H9 (cell line): ENCODE measurements around the gene FPR1. TPM values are rescaled to one million over a fixed set of nuclear protein-coding genes. Genes with fewer than 3 reads are reported as not detected.

Source experiments
- DNase-seq: peaks from one replicate; pipeline ENCODE4 v3.0.0-alpha.2; 2017
- H2AFZ ChIP-seq: one replicate; pipeline ENCODE4 v1.6.1; 2013; ENCODE audit warnings: mild to moderate bottlenecking, low read length, control low read depth, moderate library complexity
- H2AK5ac ChIP-seq: 2 replicates; pipeline ENCODE4 v1.6.1; 2013; ENCODE audit warnings: low read length, control low read depth, mixed read lengths; ENCODE audit not compliant: insufficient read length
- H2BK120ac ChIP-seq: one replicate; pipeline ENCODE4 v1.6.1; 2013; ENCODE audit warnings: low read depth, mild to moderate bottlenecking, low read length, control low read depth, inconsistent platforms; ENCODE audit not compliant: poor library complexity, severe bottlenecking
- H2BK12ac ChIP-seq: 2 replicates; pipeline ENCODE4 v1.6.1; 2013; ENCODE audit warnings: low read length, control low read depth, mixed read lengths, low read depth; ENCODE audit not compliant: insufficient read length
- H2BK15ac ChIP-seq: 2 replicates; pipeline ENCODE4 v1.6.1; 2013; ENCODE audit warnings: low read depth, low read length, control low read depth
- H2BK20ac ChIP-seq: one replicate; pipeline ENCODE4 v1.6.1; 2013; ENCODE audit warnings: low read depth, mild to moderate bottlenecking, low read length, control low read depth, inconsistent platforms; ENCODE audit not compliant: poor library complexity, severe bottlenecking
- H2BK5ac ChIP-seq: 2 replicates; pipeline ENCODE4 v1.6.1; 2013; ENCODE audit warnings: low read length, control low read depth, mixed read lengths; ENCODE audit not compliant: insufficient read length
- H3K14ac ChIP-seq: 2 replicates; pipeline ENCODE4 v1.6.1; 2013; ENCODE audit warnings: low read length, control low read depth; ENCODE audit not compliant: insufficient read depth
- H3K18ac ChIP-seq: 2 replicates; pipeline ENCODE4 v1.6.1; 2013; ENCODE audit warnings: low read depth, mild to moderate bottlenecking, mixed read lengths, low read length, control low read depth; ENCODE audit not compliant: insufficient read length
- H3K23ac ChIP-seq: 2 replicates; pipeline ENCODE4 v1.6.1; 2013; ENCODE audit warnings: low read length, control low read depth, mixed read lengths, low read depth; ENCODE audit not compliant: insufficient read length
- H3K23me2 ChIP-seq: 2 replicates; pipeline ENCODE4 v1.6.1; 2013; ENCODE audit warnings: low read depth, mild to moderate bottlenecking, mixed read lengths, low read length, control low read depth; ENCODE audit not compliant: insufficient read length, poor library complexity, severe bottlenecking
- H3K27ac ChIP-seq: 2 replicates; pipeline ENCODE4 v1.5.1; 2013; ENCODE audit warnings: low read length, control low read depth, mixed read lengths, low read depth; ENCODE audit not compliant: insufficient read length
- H3K27me3 ChIP-seq: 2 replicates; pipeline ENCODE4 v1.6.1; 2013; ENCODE audit warnings: low read length, control low read depth, inconsistent platforms; ENCODE audit not compliant: insufficient read depth
- H3K4ac ChIP-seq: 2 replicates; pipeline ENCODE4 v1.6.1; 2013; ENCODE audit warnings: low read depth, mild to moderate bottlenecking, control low read depth, inconsistent platforms, low read length, moderate library complexity
- H3K4me1 ChIP-seq: 2 replicates; pipeline ENCODE4 v1.6.1; 2013; ENCODE audit warnings: low read length, control low read depth, inconsistent platforms; ENCODE audit not compliant: insufficient read depth
- H3K4me2 ChIP-seq: 2 replicates; pipeline ENCODE4 v1.6.1; 2013; ENCODE audit warnings: low read length, control low read depth, mixed read lengths; ENCODE audit not compliant: insufficient read length, insufficient read depth
- H3K56ac ChIP-seq: 2 replicates; pipeline ENCODE4 v1.6.1; 2013; ENCODE audit warnings: low read depth, mild to moderate bottlenecking, mixed read lengths, low read length, control low read depth; ENCODE audit not compliant: insufficient read length
- H3K79me1 ChIP-seq: 2 replicates; pipeline ENCODE4 v1.6.1; 2013; ENCODE audit warnings: low read depth, mild to moderate bottlenecking, moderate library complexity, low read length, control low read depth, inconsistent platforms; ENCODE audit not compliant: insufficient read depth, poor library complexity, severe bottlenecking
- H3K79me2 ChIP-seq: 2 replicates; pipeline ENCODE4 v1.6.1; 2013; ENCODE audit warnings: low read length, control low read depth, inconsistent platforms; ENCODE audit not compliant: insufficient read depth
- H3K9ac ChIP-seq: 2 replicates; pipeline ENCODE4 v1.6.1; 2013; ENCODE audit warnings: low read length, control low read depth, mixed read lengths; ENCODE audit not compliant: insufficient read length; ENCODE audit errors: extremely low read depth
- H3K9me3 ChIP-seq: one replicate; pipeline ENCODE4 v1.6.1; 2013; ENCODE audit warnings: low read depth, low read length, inconsistent platforms; ENCODE audit not compliant: control insufficient read depth
- H3T11ph ChIP-seq: one replicate; pipeline ENCODE4 v1.6.1; 2013; ENCODE audit warnings: mild to moderate bottlenecking, low read length, control low read depth, inconsistent platforms
- H4K20me1 ChIP-seq: one replicate; pipeline ENCODE4 v1.6.1; 2013; ENCODE audit not compliant: control insufficient read depth, insufficient read length, insufficient read depth
- H4K5ac ChIP-seq: 2 replicates; pipeline ENCODE4 v1.6.1; 2013; ENCODE audit warnings: low read depth, mild to moderate bottlenecking, mixed read lengths, low read length, control low read depth; ENCODE audit not compliant: insufficient read length
- H4K8ac ChIP-seq: replicated peaks from 2 replicates; pipeline ENCODE4 v1.6.1; 2013; ENCODE audit warnings: low read length, control low read depth, mixed read lengths, low read depth; ENCODE audit not compliant: insufficient read length
- H4K91ac ChIP-seq: 2 replicates; pipeline ENCODE4 v1.6.1; 2013; ENCODE audit warnings: low read depth, mild to moderate bottlenecking, moderate library complexity, mixed read lengths, low read length, control low read depth; ENCODE audit not compliant: insufficient read length
- H3K27ac Mint-ChIP-seq, 3 experiments: 2 replicates in 2 of 3; 3 replicates in 1 of 3; pipeline ENCODE4 v1.8.0; 2020 to 2021; ENCODE audit warnings: mixed read lengths in 3 of 3, mild to moderate bottlenecking in 1 of 3, moderate library complexity in 1 of 3
- H3K27me3 Mint-ChIP-seq: 2 replicates; pipeline ENCODE4 v1.8.0; 2021; ENCODE audit warnings: low read depth, mild to moderate bottlenecking, moderate library complexity, mixed read lengths
- H3K36me3 Mint-ChIP-seq, 3 experiments: 2 replicates in 2 of 3; 3 replicates in 1 of 3; pipeline ENCODE4 v1.8.0; 2020 to 2021; ENCODE audit warnings: low read depth in 3 of 3, mixed read lengths in 3 of 3; ENCODE audit not compliant: insufficient read depth in 1 of 3
- H3K4me1 Mint-ChIP-seq, 2 experiments: 2 replicates each; pipeline ENCODE4 v1.8.0; 2020; ENCODE audit warnings: mixed read lengths in 2 of 2
- H3K4me3 Mint-ChIP-seq, 2 experiments: 2 replicates in 1 of 2; 3 replicates in 1 of 2; pipeline ENCODE4 v1.8.0; 2020 to 2021; ENCODE audit warnings: mild to moderate bottlenecking in 2 of 2, mixed read lengths in 2 of 2, moderate library complexity in 1 of 2
- H3K9me3 Mint-ChIP-seq, 2 experiments: 2 replicates in 1 of 2; 3 replicates in 1 of 2; pipeline ENCODE4 v1.8.0; 2020; ENCODE audit warnings: mild to moderate bottlenecking in 2 of 2, mixed read lengths in 2 of 2, moderate library complexity in 1 of 2
- CTCF ChIP-seq: fragments of 200-600 bp; sonication (generic); conservative IDR thresholded peaks from 3 replicates; pipeline ENCODE4 v1.8.0; 2021; ENCODE audit warnings: antibody characterized with exemption, mild to moderate bottlenecking
- WGBS: extraction: QIAGEN DNeasy Blood & Tissue Kit; methylation state at CpG from one replicate; pipeline ENCODE4 v1.1.7; 2013; ENCODE audit warnings: missing lambda C conversion rate, low lambda C conversion rate, mixed read lengths; ENCODE audit not compliant: insufficient read length; ENCODE audit errors: extremely low coverage; 5-methylcytosine and 5-hydroxymethylcytosine counted together
- total RNA-seq: library from RNA; stranded (reverse); gene quantifications from 2 replicates; pipeline ENCODE4 v1.2.1, GENCODE V29; 2021

FPR1 gene
- total RNA-seq, 1 experiment from 2014 or later: not detected

GRCh38 chr19:51724543-51724942, 27.1 kb downstream of the FPR1 start:
- H2BK20ac ChIP-seq: no peak overlapping the region
- H2BK12ac ChIP-seq: no peak overlapping the region
- no peak overlapping the region for H4K5ac ChIP-seq
- no peak overlapping the region for H2BK120ac ChIP-seq
- no peak overlapping the region for H4K91ac ChIP-seq
- H3K23ac ChIP-seq: no peak overlapping the region
- Mint-ChIP-seq H3K27ac (no peak overlapping the region), H3K4me1 (peaks cover 3 to 18% of the 10 kb centered on the region in 2 experiments), H3K4me3 (no peak overlapping the region), H3K9me3 (peaks cover 4 to 50% of the 10 kb centered on the region in 2 experiments; a peak in 3 of 5 replicates), H3K27me3 (peaks cover 49% of the 10 kb centered on the region), H3K36me3 (no peaks in the 10 kb centered on the region; a peak in 1 of 7 replicates)
- H2BK5ac ChIP-seq: no peak overlapping the region
- H3K79me1 ChIP-seq: no peaks in the 10 kb centered on the region
- no peak overlapping the region for H4K8ac ChIP-seq
- H3K27me3 ChIP-seq: no peaks in the 10 kb centered on the region; the same call in 1 of the 2 replicates
- H3K79me2 ChIP-seq: no peaks in the 10 kb centered on the region
- H3K23me2 ChIP-seq: peaks cover 4% of the 10 kb centered on the region
- H3T11ph ChIP-seq: no peak overlapping the region
- H3K27ac ChIP-seq: no peak overlapping the region
- H2BK15ac ChIP-seq: no peak overlapping the region
- H3K18ac ChIP-seq: no peak overlapping the region
- no peak overlapping the region for H3K4me2 ChIP-seq
- no peak overlapping the region for H2AK5ac ChIP-seq
- WGBS: no CpG with 5 or more reads among the region's 15 CpGs
- no peak overlapping the region for H3K9ac ChIP-seq
- H3K14ac ChIP-seq: no peak overlapping the region; the same call in 1 of the 2 replicates
- DNase-seq: no peak
- no peak for TF ChIP-seq CTCF
- no peak overlapping the region for H2AFZ ChIP-seq
- no peaks in the 10 kb centered on the region for H3K9me3 ChIP-seq
- H4K20me1 ChIP-seq: no peaks in the 10 kb centered on the region
- no peak overlapping the region for H3K4ac ChIP-seq
- no peaks in the 10 kb centered on the region; the same call in 1 of the 2 replicates for H3K4me1 ChIP-seq
- H3K56ac ChIP-seq: no peak overlapping the region
